Testis (tissue), 2 donors: ENCODE measurements around the gene RNF166.

ENCODE experiments used
- CTCF ChIP-seq, 3 experiments: fragments of 450-650 bp in 2 of 3; fragments of 200-600 bp in 1 of 3; sonication (generic) in 1 of 3; IDR thresholded peaks; one replicate each; pipeline ENCODE4 v1.5.1; 2016 to 2019; ENCODE audit warnings: antibody characterized with exemption in 3 of 3, mild to moderate bottlenecking in 2 of 3, moderate library complexity in 1 of 3
- POLR2A ChIP-seq: fragments of 450-650 bp; IDR thresholded peaks from one replicate; pipeline ENCODE4 v1.6.1; 2017; ENCODE audit warnings: antibody characterized with exemption, mild to moderate bottlenecking, moderate library complexity

GRCh38 chr16:88700636-88701482, 5.3 kb downstream of the RNF166 start:
- TF ChIP-seq POLR2A (no peak), CTCF (IDR thresholded peaks at IDR 0.05) (no peak)
